GM12864 (cell line): ENCODE results near the gene GOLIM4.

Source experiments
- DNase-seq: peaks from one replicate; pipeline ENCODE4 v3.0.0-alpha.2; 2011; ENCODE audit warnings: low read depth
- H3K4me3 ChIP-seq: 2 replicates; pipeline ENCODE4 v1.5.1; 2011; ENCODE audit warnings: mild to moderate bottlenecking, low read depth, low read length, control low read depth
- TF ChIP-seq, protein P1 (sequence below): IDR thresholded peaks from 2 replicates; pipeline ENCODE4 v1.5.1; 2011; ENCODE audit warnings: low read depth, mild to moderate bottlenecking, moderate library complexity, low read length, control low read depth, inconsistent platforms; ENCODE audit errors: missing control alignments

The GOLIM4 gene

DNA sequence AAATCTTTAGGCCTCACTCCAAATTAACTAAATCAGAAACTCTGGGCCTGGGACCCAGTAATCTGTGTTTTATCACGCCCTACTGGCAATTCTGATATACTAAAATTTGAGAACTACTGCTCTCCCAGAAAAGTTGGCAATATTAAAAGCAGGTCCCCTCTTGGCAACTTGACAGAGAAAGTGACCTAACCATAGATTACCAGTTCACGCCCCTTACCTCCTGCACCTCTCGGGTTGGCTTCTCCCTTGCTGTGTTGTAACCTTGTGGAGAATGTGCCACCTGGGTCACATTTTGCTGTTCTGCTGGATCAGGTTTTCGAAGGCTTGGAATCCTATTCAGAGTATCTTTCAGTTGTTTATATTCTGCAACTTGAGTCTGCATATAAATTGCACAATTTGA is 59.1 kb downstream of the GOLIM4 start:
- no peak overlapping the region for H3K4me3 ChIP-seq
- DNase-seq = no peak
- TF ChIP-seq, protein P1, sequence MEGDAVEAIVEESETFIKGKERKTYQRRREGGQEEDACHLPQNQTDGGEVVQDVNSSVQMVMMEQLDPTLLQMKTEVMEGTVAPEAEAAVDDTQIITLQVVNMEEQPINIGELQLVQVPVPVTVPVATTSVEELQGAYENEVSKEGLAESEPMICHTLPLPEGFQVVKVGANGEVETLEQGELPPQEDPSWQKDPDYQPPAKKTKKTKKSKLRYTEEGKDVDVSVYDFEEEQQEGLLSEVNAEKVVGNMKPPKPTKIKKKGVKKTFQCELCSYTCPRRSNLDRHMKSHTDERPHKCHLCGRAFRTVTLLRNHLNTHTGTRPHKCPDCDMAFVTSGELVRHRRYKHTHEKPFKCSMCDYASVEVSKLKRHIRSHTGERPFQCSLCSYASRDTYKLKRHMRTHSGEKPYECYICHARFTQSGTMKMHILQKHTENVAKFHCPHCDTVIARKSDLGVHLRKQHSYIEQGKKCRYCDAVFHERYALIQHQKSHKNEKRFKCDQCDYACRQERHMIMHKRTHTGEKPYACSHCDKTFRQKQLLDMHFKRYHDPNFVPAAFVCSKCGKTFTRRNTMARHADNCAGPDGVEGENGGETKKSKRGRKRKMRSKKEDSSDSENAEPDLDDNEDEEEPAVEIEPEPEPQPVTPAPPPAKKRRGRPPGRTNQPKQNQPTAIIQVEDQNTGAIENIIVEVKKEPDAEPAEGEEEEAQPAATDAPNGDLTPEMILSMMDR = no peak

DNA sequence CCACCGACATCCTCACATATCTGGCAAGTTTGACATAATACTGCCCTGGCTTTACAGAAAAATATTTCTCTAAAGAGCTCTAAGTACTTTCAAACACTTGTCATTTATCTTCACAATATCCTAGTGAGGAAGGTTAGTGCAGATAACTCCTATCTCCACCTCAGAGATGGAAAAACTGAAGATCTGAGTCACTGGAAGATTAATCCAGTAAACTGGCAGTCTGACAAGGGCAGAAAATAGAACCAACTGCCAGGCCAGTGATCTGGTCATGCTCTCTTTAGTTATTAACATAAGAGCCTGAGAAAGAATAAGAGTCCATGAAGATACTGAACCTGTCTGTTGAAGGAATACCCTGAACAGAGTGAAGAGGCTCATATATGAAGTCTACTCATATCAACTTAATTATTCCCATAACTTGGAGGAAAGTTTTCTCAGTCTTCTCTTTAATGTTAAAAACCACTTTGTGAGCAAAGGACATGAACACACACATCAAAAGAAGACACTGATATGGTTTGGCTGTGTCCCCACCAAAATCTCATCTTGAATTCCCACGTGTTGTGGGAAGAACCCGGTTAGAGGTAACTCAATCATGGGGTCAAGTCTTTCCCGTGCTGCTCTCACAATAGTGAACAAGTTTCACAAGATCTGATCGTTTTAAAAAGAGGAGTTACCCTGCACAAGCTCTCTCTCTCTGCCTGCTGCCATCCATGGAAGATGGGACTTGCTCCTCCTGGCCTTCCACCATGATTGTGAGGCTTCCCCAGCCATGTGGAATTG is 61.4 kb downstream of the GOLIM4 start:
- no peak overlapping the region for H3K4me3 ChIP-seq
- no peak for DNase-seq
- TF ChIP-seq, protein P1 = no peak

DNA sequence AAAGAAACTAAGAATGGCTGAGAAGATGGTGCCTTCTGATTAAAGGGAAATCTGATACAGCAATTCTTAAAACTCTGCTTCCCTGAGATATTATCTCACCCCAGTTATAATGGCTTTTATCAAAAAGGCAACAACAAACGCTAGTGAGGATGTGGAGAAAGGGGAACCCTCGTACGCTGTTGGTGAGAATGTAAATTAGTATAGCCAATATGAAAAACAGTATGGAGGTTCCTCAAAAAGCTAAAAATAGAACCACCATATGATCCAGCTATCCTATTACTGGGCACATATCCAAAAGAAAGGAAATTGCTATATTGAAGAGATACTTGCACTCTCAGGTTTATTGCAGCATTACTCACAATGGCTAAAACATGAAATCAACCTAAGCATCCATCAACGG is 65.1 kb downstream of the GOLIM4 start:
- no peak for DNase-seq
- no peak overlapping the region for H3K4me3 ChIP-seq
- TF ChIP-seq, protein P1 = no peak

DNA sequence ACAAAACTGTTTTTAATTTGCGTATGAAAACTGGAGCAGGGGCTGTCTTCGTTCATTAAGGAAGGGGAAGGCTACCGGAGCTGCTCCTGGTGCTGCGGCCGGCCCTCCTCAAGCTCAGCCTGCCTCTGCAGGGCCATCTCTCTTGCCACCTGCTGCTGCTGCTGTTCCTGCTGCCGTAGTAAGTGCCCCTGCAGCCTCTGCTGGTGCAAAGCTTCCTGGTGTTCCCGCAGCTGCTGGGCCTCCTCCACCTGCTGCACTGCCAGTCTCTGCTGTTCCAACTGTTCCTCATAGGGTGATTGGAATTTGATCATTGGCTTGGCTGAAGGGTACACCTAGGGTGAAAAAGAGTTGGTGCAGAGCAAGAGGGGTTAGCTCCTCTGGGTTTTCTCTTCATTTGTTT is 66.0 kb downstream of the GOLIM4 start:
- no peak for DNase-seq
- H3K4me3 ChIP-seq = no peak overlapping the region
- TF ChIP-seq, protein P1 = no peak

DNA sequence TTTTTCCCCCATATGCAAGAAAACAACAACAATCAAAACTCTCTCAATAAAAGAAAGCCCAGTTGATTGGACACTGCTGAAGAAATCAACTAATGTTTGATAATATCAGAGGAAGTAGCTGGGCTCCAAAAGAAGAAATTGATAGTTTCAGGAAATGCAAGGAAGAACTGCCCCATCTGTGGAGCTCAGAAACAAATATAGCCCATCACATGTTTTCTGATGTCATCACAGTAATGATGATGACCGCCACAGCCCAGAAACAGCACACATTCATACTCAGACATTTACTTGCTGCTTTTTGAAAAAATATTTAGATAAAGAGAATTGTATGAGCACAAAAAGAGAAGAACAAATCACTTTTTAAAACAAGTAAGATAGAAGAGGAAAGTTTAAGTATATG is 67.6 kb downstream of the GOLIM4 start:
- H3K4me3 ChIP-seq = no peak overlapping the region
- no peak for DNase-seq
- TF ChIP-seq, protein P1 = no peak

DNA sequence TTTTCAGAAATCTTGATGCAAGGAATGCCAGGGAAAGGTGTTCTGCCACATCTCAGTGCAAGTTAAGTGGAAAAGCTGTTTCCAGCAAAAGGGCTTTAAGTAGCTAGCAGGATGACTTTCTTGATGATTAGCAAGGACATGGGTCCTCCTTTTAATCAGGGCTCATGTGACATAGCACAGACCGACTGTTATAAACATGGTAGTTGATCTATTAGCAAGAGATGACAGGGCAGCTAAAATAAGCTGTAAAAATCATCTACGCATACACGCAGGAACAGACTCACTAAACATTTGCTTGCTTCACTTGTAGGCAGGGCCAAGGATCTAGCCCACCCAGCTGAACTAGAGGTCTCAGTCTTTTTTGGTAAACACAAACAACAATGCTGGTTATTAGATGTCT is 69.0 kb downstream of the GOLIM4 start:
- no peak overlapping the region for H3K4me3 ChIP-seq
- DNase-seq = no peak
- TF ChIP-seq, protein P1 = no peak

DNA sequence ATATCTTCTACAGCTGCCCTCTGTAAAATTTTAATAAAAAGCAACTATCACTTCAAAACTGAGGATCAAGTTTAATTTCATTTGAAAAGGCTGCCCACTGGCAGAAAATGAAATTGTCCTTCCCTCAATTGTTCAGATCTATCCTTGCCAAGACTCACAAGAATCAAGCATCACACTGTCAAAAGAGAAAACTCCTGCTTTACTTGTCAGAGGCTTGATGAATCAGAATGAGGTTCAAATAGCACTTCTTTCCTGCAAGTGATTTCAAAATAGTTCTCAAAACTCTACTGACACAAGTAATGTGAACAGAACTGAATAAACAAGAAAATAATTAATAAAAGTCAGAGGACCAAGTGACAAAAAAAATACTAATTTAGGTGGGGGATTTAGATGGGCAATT is 70.6 kb downstream of the GOLIM4 start:
- TF ChIP-seq, protein P1 = no peak
- no peak for DNase-seq
- H3K4me3 ChIP-seq = no peak overlapping the region
